ENCODE measurements around the gene MAGEF1. TPM values are rescaled to one million over a fixed set of nuclear protein-coding genes. Genes with fewer than 3 reads are reported as not detected.

The MAGEF1 gene
- total RNA-seq, 4 donors from 2014 or later: 33.9 to 55.4 (median 49.0) TPM

GRCh38 chr3:184746131-184747120 is 34.6 kb upstream of the MAGEF1 start:
- Histone ChIP-seq H3K27me3 (no peaks in the 10 kb centered on the region), H3K4me3 (no peak overlapping the region), H3K27ac (no peak overlapping the region), H3K36me3 (no peaks in the 10 kb centered on the region), H3K9me3 (no peaks in the 10 kb centered on the region), H3K4me1 (no peaks in the 10 kb centered on the region)
- DNase-seq: no peak
- TF ChIP-seq CTCF (IDR thresholded peaks at IDR 0.05) (no peak), POLR2A (IDR thresholded peaks at IDR 0.05) (no peak)
- intact Hi-C loops (cut with DNase I; ENCODE audit: low total_unique reads): no loop called here

- no peaks in the 10 kb centered on the region for H3K4me1 ChIP-seq
- no peaks in the 10 kb centered on the region for H3K27me3 ChIP-seq
- intact Hi-C loops (cut with DNase I; ENCODE audit: low total_unique reads): no loop called here
- DNase-seq: peak in 1 of 2 donors; percentile 6
- no peaks in the 10 kb centered on the region for H3K9me3 ChIP-seq
- no peaks in the 10 kb centered on the region for H3K36me3 ChIP-seq
- H3K4me3 ChIP-seq: no peak overlapping the region
- H3K27ac ChIP-seq: no peak overlapping the region
- TF ChIP-seq POLR2A (IDR thresholded peaks at IDR 0.05): no peak
- TF ChIP-seq CTCF (IDR thresholded peaks at IDR 0.05): no peak
Measured at GRCh38 chr3:184745526-184745925, 33.7 kb upstream of the MAGEF1 start.

- no peak overlapping the region for H3K4me3 ChIP-seq
- no peak for DNase-seq
- intact Hi-C loops (cut with DNase I; ENCODE audit: low total_unique reads): no loop called here
- no peaks in the 10 kb centered on the region for H3K9me3 ChIP-seq
- no peaks in the 10 kb centered on the region for H3K27me3 ChIP-seq
- TF ChIP-seq POLR2A (IDR thresholded peaks at IDR 0.05) (no peak), CTCF (IDR thresholded peaks at IDR 0.05) (no peak)
- no peaks in the 10 kb centered on the region for H3K36me3 ChIP-seq
- no peaks in the 10 kb centered on the region for H3K4me1 ChIP-seq
- H3K27ac ChIP-seq: no peak overlapping the region
Measured at GRCh38 chr3:184743248-184743647, 31.4 kb upstream of the MAGEF1 start.

- intact Hi-C loops (cut with DNase I; ENCODE audit: low total_unique reads): no loop called here
Measured at GRCh38 chr3:184742676-184743135, 30.8 kb upstream of the MAGEF1 start.

More at GRCh38 chr3:184742676-184743135, 30.8 kb upstream of the MAGEF1 start:
- H3K36me3 ChIP-seq: no peaks in the 10 kb centered on the region
- H3K4me1 ChIP-seq: no peaks in the 10 kb centered on the region
- H3K27ac ChIP-seq: peak overlapping the region in 1 of 2 donors; percentile 27
- DNase-seq: peak; percentile 5 to 14
- H3K4me3 ChIP-seq: no peak overlapping the region
- H3K9me3 ChIP-seq: no peaks in the 10 kb centered on the region
- no peak for TF ChIP-seq POLR2A (IDR thresholded peaks at IDR 0.05)
- no peak for TF ChIP-seq CTCF (IDR thresholded peaks at IDR 0.05)
- H3K27me3 ChIP-seq: no peaks in the 10 kb centered on the region
